GM23248 (cell line): ENCODE measurements around the gene SFRP5.

ENCODE experiments used
- EZH2 ChIP-seq: fragments of 200-600 bp; sonication (generic); IDR thresholded peaks from 2 replicates; pipeline ENCODE4 v1.6.1; 2018; ENCODE audit warnings: antibody characterized with exemption, mild to moderate bottlenecking; ENCODE audit not compliant: insufficient read depth, poor library complexity, severe bottlenecking
- EZH2phosphoT487 ChIP-seq: fragments of 200-600 bp; sonication (generic); IDR thresholded peaks from 2 replicates; pipeline ENCODE4 v1.6.1; 2018; ENCODE audit warnings: antibody characterized with exemption, moderate library complexity, mild to moderate bottlenecking, low read depth; ENCODE audit not compliant: insufficient read depth

DNA sequence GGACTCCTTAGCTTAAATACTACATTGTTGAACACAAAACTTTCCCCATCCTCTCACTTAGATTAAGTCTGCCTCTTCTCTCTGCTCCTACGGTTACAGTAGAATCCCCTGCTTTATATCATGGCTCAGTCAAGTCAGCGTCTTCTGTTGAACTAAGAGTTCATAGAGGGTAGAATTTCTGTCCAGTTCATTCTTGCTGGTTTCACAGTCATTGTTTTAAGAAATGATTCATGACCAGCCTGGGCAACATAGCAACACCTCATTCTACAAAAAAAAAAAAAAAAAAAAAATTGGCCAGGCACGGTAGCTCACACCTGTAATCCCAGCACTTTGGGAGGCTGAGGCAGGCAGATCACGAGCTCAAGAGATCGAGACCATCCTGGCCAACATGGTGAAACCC, 38.5 kb downstream of the SFRP5 start:
- TF ChIP-seq EZH2 (no peak), EZH2phosphoT487 (no peak)
